Neural cell (in vitro differentiated cells): Measurements from ENCODE around the gene TPST1. TPM values are rescaled to one million over a fixed set of nuclear protein-coding genes. Genes with fewer than 3 reads are reported as not detected.

Experiments
- H2AFZ ChIP-seq: fragments of 200-600, 300-800 bp; sonication (generic), shearing (Covaris generic); 2 replicates; pipeline ENCODE4 v1.6.0; 2014; ENCODE audit warnings: low read depth, mild to moderate bottlenecking, antibody characterized with exemption, low read length, moderate library complexity
- H3F3A ChIP-seq: fragments of 200-600 bp; shearing (Covaris generic); 2 replicates; pipeline ENCODE4 v1.6.1; 2016; ENCODE audit warnings: mild to moderate bottlenecking, moderate library complexity, mixed read lengths, antibody characterized with exemption, low read length; ENCODE audit not compliant: insufficient read depth, poor library complexity, severe bottlenecking
- H3K27ac ChIP-seq: fragments of 200-600, 300-800 bp; sonication (generic), shearing (Covaris generic); 2 replicates; pipeline ENCODE4 v1.5.1; 2014; ENCODE audit warnings: mild to moderate bottlenecking, low read length, moderate library complexity
- H3K27me3 ChIP-seq: fragments of 300-800, 200-600 bp; sonication (generic), shearing (Covaris generic); 2 replicates; pipeline ENCODE4 v1.6.0; 2014; ENCODE audit warnings: mild to moderate bottlenecking, low read depth, low read length, moderate library complexity; ENCODE audit not compliant: insufficient read depth
- H3K36me3 ChIP-seq: fragments of 300-800, 200-600 bp; sonication (generic), shearing (Covaris generic); 2 replicates; pipeline ENCODE4 v1.5.1; 2014; ENCODE audit warnings: mild to moderate bottlenecking, antibody characterized with exemption, low read length, moderate library complexity; ENCODE audit not compliant: insufficient read depth
- H3K4me2 ChIP-seq: fragments of 300-800, 200-600 bp; sonication (generic), shearing (Covaris generic); 2 replicates; pipeline ENCODE4 v1.6.0; 2014; ENCODE audit warnings: mild to moderate bottlenecking, low read length
- H3K4me3 ChIP-seq: fragments of 300-800, 200-600 bp; sonication (generic), shearing (Covaris generic); 2 replicates; pipeline ENCODE4 v1.5.1; 2014; ENCODE audit warnings: mild to moderate bottlenecking, low read length, moderate library complexity
- H3K79me2 ChIP-seq: fragments of 200-600 bp; shearing (Covaris generic); replicated peaks from 2 replicates; pipeline ENCODE4 v1.6.0; 2014; ENCODE audit warnings: mild to moderate bottlenecking, low read length, moderate library complexity; ENCODE audit not compliant: insufficient read depth
- H3K9ac ChIP-seq: fragments of 300-800, 200-600 bp; sonication (generic), shearing (Covaris generic); 2 replicates; pipeline ENCODE4 v1.6.1; 2016; ENCODE audit warnings: mild to moderate bottlenecking, low read length, mixed read lengths
- H3K9me2 ChIP-seq: fragments of 200-600 bp; shearing (Covaris generic); 2 replicates; pipeline ENCODE4 v1.6.1; 2016; ENCODE audit warnings: mild to moderate bottlenecking, low read length, mixed read lengths; ENCODE audit not compliant: insufficient read depth
- H3K9me3 ChIP-seq: fragments of 200-600, 300-800 bp; sonication (generic), shearing (Covaris generic); 2 replicates; pipeline ENCODE4 v1.6.1; 2016; ENCODE audit warnings: mild to moderate bottlenecking, mixed run types, low read length, moderate library complexity, mixed read lengths
- H4K20me1 ChIP-seq: fragments of 200-600 bp; shearing (Covaris generic); 2 replicates; pipeline ENCODE4 v1.6.1; 2016; ENCODE audit warnings: mild to moderate bottlenecking, mixed run types; ENCODE audit not compliant: insufficient read depth
- EP300 ChIP-seq: fragments of 450-650 bp; conservative IDR thresholded peaks from 2 replicates; pipeline ENCODE4 v1.6.1; 2014; ENCODE audit warnings: antibody characterized with exemption, mild to moderate bottlenecking, moderate library complexity; ENCODE audit not compliant: poor library complexity, severe bottlenecking
- EZH2 ChIP-seq: fragments of 200-600, 300-800 bp; shearing (Covaris generic), sonication (generic); IDR thresholded peaks from 2 replicates; pipeline ENCODE4 v1.6.1; 2014; ENCODE audit warnings: antibody characterized with exemption, low read length, borderline replicate concordance, mild to moderate bottlenecking; ENCODE audit not compliant: insufficient read depth, poor library complexity, severe bottlenecking
- MXI1 ChIP-seq: fragments of 450-650 bp; conservative IDR thresholded peaks from 2 replicates; pipeline ENCODE4 v1.6.1; 2014; ENCODE audit warnings: antibody characterized with exemption, mild to moderate bottlenecking; ENCODE audit not compliant: poor library complexity, severe bottlenecking
- POLR2AphosphoS5 ChIP-seq: IDR thresholded peaks from 2 replicates; pipeline ENCODE4 v1.6.1; 2012
- RAD21 ChIP-seq: fragments of 450-650 bp; conservative IDR thresholded peaks from 2 replicates; pipeline ENCODE4 v1.6.1; 2014; ENCODE audit warnings: antibody characterized with exemption, mild to moderate bottlenecking, moderate library complexity
- REST ChIP-seq: IDR thresholded peaks from 2 replicates; pipeline ENCODE4 v1.6.1; 2012; ENCODE audit warnings: borderline replicate concordance
- SMC3 ChIP-seq: fragments of 450-650 bp; conservative IDR thresholded peaks from 2 replicates; pipeline ENCODE4 v1.6.1; 2014; ENCODE audit warnings: antibody characterized with exemption, mild to moderate bottlenecking, moderate library complexity; ENCODE audit not compliant: poor library complexity
- TAF1 ChIP-seq: IDR thresholded peaks from 2 replicates; pipeline ENCODE4 v1.6.1; 2012; ENCODE audit warnings: low read depth
- polyA plus RNA-seq: library from polyadenylated mRNA; depleted of rRNA; stranded (reverse); fragments of >200 nt; gene quantifications from 2 replicates; pipeline ENCODE4 v1.2.3, GENCODE V29; 2014
- TF ChIP-seq, protein P1 (sequence below): fragments of 450-650 bp; IDR thresholded peaks from 2 replicates; pipeline ENCODE4 v1.5.1; 2014; ENCODE audit warnings: antibody characterized with exemption, mild to moderate bottlenecking, moderate library complexity; ENCODE audit not compliant: poor library complexity, severe bottlenecking

TPST1 gene
- polyA plus RNA-seq, 1 donor from 2014 or later, result 58.5 TPM

DNA sequence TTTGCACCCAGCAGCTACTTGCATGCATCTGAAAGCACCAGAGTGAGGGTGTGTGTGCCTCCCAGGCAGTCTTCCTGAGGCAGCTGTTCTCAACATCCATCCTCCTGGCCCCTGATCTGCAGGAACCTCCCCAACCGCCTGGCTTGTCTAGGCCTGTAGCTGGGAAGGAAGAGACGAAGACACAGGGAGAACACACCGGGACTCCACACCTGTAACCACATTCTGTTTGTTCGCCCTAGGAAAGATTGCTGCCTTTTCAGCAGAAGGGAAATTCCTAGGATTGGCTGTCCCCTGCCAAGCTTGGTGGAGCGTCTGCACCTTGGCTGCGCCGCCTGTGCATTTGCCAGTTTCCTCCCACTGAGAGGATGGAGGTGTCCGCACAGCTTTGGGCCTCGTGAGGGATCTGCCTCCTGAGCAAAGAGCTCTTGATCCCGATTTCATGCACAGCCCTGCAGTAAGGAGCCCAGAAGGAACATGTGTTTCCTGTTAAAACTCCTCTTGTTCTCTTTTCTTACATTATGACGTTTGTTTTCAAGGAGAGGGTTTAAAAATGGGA is 154.6 kb downstream of the TPST1 start:
- no peak overlapping the region for H3K9ac ChIP-seq
- H3K4me3 ChIP-seq, result no peak overlapping the region
- no peaks in the 10 kb centered on the region for H3K9me3 ChIP-seq
- no peaks in the 10 kb centered on the region for H4K20me1 ChIP-seq
- no peaks in the 10 kb centered on the region for H3K79me2 ChIP-seq
- no peak for TF ChIP-seq SMC3
- no peak for TF ChIP-seq EZH2
- TF ChIP-seq RAD21, result no peak
- no peak for TF ChIP-seq REST
- no peak for TF ChIP-seq EP300
- TF ChIP-seq, protein P1, sequence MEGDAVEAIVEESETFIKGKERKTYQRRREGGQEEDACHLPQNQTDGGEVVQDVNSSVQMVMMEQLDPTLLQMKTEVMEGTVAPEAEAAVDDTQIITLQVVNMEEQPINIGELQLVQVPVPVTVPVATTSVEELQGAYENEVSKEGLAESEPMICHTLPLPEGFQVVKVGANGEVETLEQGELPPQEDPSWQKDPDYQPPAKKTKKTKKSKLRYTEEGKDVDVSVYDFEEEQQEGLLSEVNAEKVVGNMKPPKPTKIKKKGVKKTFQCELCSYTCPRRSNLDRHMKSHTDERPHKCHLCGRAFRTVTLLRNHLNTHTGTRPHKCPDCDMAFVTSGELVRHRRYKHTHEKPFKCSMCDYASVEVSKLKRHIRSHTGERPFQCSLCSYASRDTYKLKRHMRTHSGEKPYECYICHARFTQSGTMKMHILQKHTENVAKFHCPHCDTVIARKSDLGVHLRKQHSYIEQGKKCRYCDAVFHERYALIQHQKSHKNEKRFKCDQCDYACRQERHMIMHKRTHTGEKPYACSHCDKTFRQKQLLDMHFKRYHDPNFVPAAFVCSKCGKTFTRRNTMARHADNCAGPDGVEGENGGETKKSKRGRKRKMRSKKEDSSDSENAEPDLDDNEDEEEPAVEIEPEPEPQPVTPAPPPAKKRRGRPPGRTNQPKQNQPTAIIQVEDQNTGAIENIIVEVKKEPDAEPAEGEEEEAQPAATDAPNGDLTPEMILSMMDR, result no peak
- TF ChIP-seq TAF1, result no peak
- no peak for TF ChIP-seq MXI1
- no peak for TF ChIP-seq POLR2AphosphoS5
- H3K27ac ChIP-seq, result no peak overlapping the region
- H3K36me3 ChIP-seq, result no peaks in the 10 kb centered on the region
- H3K9me2 ChIP-seq, result no peaks in the 10 kb centered on the region
- H3K4me2 ChIP-seq, result no peak overlapping the region
- H2AFZ ChIP-seq, result no peak overlapping the region
- no peaks in the 10 kb centered on the region for H3F3A ChIP-seq
- no peaks in the 10 kb centered on the region for H3K27me3 ChIP-seq

- Histone ChIP-seq H2AFZ (no peak overlapping the region), H3K79me2 (no peaks in the 10 kb centered on the region), H3K4me3 (no peak overlapping the region), H3K27me3 (no peaks in the 10 kb centered on the region), H3K4me2 (no peak overlapping the region), H3K9me3 (no peaks in the 10 kb centered on the region), H3K9me2 (no peaks in the 10 kb centered on the region), H3K9ac (no peak overlapping the region), H4K20me1 (no peaks in the 10 kb centered on the region), H3K36me3 (no peaks in the 10 kb centered on the region), H3F3A (no peaks in the 10 kb centered on the region), H3K27ac (no peak overlapping the region)
- TF ChIP-seq, protein P1, result no peak
- TF ChIP-seq EP300 (no peak), MXI1 (no peak), REST (no peak), RAD21 (no peak), EZH2 (no peak), SMC3 (no peak)
Measured at GRCh38 chr7:66362136-66362535, 157.0 kb downstream of the TPST1 start.
